Esophagus squamous epithelium (tissue), 4 donors: ENCODE data around the gene DLX1.

Experiments used
- POLR2A ChIP-seq, 4 donors: fragments of 450-650 bp; IDR thresholded peaks; one replicate each; pipeline ENCODE4 v1.6.1; 2017; ENCODE audit warnings: antibody characterized with exemption in 4 of 4, mild to moderate bottlenecking in 4 of 4, moderate library complexity in 3 of 4
- TF ChIP-seq, protein P1 (sequence below), 6 experiments: fragments of 450-650 bp in 4 of 6; fragments of 200-600 bp in 2 of 6; sonication (generic) in 2 of 6; IDR thresholded peaks; one replicate each; pipeline ENCODE4 v1.5.1; 2016 to 2019; ENCODE audit warnings: antibody characterized with exemption in 6 of 6, mild to moderate bottlenecking in 4 of 6, moderate library complexity in 4 of 6

DNA sequence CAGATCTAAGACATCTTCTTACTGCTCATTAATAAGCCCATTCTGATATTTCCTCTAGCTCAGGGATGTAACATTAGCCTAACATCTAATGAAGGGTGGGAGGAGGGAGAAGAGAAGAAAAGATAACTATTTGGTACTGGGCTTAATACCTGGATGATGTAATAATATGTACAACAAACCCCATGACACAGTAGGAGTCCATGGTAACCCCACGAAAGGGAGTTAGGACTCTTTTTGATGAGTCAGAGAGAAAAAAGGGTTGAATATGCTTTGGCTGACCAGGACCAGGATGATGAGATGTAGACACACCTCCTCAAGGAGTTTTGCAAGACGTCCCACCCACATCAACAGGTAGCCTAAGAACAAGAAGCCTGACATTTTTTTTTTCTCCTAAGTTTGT lies 51.8 kb downstream of the DLX1 start:
- no peak for TF ChIP-seq POLR2A (IDR thresholded peaks at IDR 0.05)
- TF ChIP-seq, protein P1, sequence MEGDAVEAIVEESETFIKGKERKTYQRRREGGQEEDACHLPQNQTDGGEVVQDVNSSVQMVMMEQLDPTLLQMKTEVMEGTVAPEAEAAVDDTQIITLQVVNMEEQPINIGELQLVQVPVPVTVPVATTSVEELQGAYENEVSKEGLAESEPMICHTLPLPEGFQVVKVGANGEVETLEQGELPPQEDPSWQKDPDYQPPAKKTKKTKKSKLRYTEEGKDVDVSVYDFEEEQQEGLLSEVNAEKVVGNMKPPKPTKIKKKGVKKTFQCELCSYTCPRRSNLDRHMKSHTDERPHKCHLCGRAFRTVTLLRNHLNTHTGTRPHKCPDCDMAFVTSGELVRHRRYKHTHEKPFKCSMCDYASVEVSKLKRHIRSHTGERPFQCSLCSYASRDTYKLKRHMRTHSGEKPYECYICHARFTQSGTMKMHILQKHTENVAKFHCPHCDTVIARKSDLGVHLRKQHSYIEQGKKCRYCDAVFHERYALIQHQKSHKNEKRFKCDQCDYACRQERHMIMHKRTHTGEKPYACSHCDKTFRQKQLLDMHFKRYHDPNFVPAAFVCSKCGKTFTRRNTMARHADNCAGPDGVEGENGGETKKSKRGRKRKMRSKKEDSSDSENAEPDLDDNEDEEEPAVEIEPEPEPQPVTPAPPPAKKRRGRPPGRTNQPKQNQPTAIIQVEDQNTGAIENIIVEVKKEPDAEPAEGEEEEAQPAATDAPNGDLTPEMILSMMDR (IDR thresholded peaks at IDR 0.05): no peak
